Smooth muscle cell (in vitro differentiated cells): ENCODE results near the gene DENND1A. TPM values are rescaled to one million over a fixed set of nuclear protein-coding genes. Genes with fewer than 3 reads are reported as not detected.

Source experiments
- DNase-seq: peaks from one replicate; lab custom pipeline; 2025; ENCODE audit not compliant: unreplicated experiment; lab: John Stamatoyannopoulos, UW
- H2AFZ ChIP-seq: fragments of 200-600 bp; sonication (generic); 2 replicates; pipeline ENCODE4 v1.6.0; 2016; ENCODE audit warnings: antibody characterized with exemption, low read depth, mild to moderate bottlenecking
- H3F3A ChIP-seq: fragments of 200-600 bp; sonication (generic); 2 replicates; pipeline ENCODE4 v1.6.0; 2017; ENCODE audit warnings: antibody characterized with exemption, low read depth
- H3K27ac ChIP-seq: fragments of 200-600 bp; sonication (generic); 2 replicates; pipeline ENCODE4 v1.5.1; 2016; ENCODE audit warnings: low read depth, mild to moderate bottlenecking
- H3K27me3 ChIP-seq: fragments of 200-600 bp; sonication (generic); 2 replicates; pipeline ENCODE4 v1.6.1; 2016; ENCODE audit warnings: low read depth, mild to moderate bottlenecking
- H3K36me3 ChIP-seq: fragments of 200-600 bp; sonication (generic); 2 replicates; pipeline ENCODE4 v1.5.1; 2016; ENCODE audit warnings: low read depth
- H3K4me1 ChIP-seq: fragments of 200-600 bp; sonication (generic); 2 replicates; pipeline ENCODE4 v1.5.1; 2016; ENCODE audit warnings: low read depth
- H3K4me2 ChIP-seq: fragments of 200-600 bp; sonication (generic); 2 replicates; pipeline ENCODE4 v1.6.0; 2016; ENCODE audit warnings: mild to moderate bottlenecking
- H3K4me3 ChIP-seq: fragments of 200-600 bp; sonication (generic); 2 replicates; pipeline ENCODE4 v1.5.1; 2016; ENCODE audit warnings: mild to moderate bottlenecking
- H3K79me2 ChIP-seq: fragments of 200-600 bp; sonication (generic); 2 replicates; pipeline ENCODE4 v1.6.0; 2016; ENCODE audit warnings: low read depth, mild to moderate bottlenecking
- H3K9ac ChIP-seq: fragments of 200-600 bp; sonication (generic); 2 replicates; pipeline ENCODE4 v1.6.0; 2016; ENCODE audit warnings: low read depth
- H3K9me3 ChIP-seq: fragments of 200-600 bp; sonication (generic); replicated peaks from 2 replicates; pipeline ENCODE4 v1.5.1; 2016; ENCODE audit warnings: low read depth
- H4K20me1 ChIP-seq: fragments of 200-600 bp; sonication (generic); 2 replicates; pipeline ENCODE4 v1.6.0; 2016; ENCODE audit warnings: low read depth
- WGBS: methylation state at CpG from one replicate; pipeline ENCODE4 v1.1.7; 2016; ENCODE audit warnings: low lambda C conversion rate; 5-methylcytosine and 5-hydroxymethylcytosine counted together
- polyA plus RNA-seq: library from polyadenylated mRNA; unstranded; fragments of >200 nt; fragmentation: Nextera tagmentation; extraction: Ambion mirVana; gene quantifications from 2 replicates; pipeline ENCODE4 v1.2.1, GENCODE V29; 2016
- total RNA-seq: library from RNA; depleted of rRNA; stranded (reverse); fragments of >200 nt; gene quantifications from 2 replicates; pipeline ENCODE4 v1.2.3, GENCODE V29; 2014
- TF ChIP-seq, protein P1 (sequence below): fragments of 200-600 bp; sonication (generic); IDR thresholded peaks from 2 replicates; pipeline ENCODE4 v1.5.1; 2017; ENCODE audit warnings: borderline replicate concordance, mild to moderate bottlenecking, antibody characterized with exemption; ENCODE audit not compliant: insufficient read depth, poor library complexity, severe bottlenecking

The DENND1A gene
- total and polyA plus RNA-seq, 2 experiments from 2014 or later: 8.1 to 20.2 TPM

DNA sequence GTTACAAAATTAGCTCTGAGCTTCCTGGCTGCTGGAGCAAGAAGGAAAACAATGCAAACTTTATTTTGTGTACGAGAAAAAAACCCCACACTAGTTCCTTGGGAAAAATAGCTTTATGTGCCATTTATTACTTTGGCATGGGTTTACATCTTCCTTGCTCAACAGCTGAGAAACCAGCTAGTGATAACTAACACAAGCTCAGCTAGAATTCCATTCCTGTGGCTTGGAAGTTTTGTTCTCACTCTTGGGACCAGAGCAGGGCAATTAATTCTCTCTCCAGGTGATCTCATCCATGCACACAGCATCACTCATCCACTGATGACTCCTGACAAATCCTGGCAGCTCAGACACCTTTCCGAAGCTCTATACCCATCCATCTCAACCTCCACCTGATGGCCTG is 469.8 kb downstream of the DENND1A start:
- no peak overlapping the region for H3K9ac ChIP-seq
- TF ChIP-seq, protein P1, sequence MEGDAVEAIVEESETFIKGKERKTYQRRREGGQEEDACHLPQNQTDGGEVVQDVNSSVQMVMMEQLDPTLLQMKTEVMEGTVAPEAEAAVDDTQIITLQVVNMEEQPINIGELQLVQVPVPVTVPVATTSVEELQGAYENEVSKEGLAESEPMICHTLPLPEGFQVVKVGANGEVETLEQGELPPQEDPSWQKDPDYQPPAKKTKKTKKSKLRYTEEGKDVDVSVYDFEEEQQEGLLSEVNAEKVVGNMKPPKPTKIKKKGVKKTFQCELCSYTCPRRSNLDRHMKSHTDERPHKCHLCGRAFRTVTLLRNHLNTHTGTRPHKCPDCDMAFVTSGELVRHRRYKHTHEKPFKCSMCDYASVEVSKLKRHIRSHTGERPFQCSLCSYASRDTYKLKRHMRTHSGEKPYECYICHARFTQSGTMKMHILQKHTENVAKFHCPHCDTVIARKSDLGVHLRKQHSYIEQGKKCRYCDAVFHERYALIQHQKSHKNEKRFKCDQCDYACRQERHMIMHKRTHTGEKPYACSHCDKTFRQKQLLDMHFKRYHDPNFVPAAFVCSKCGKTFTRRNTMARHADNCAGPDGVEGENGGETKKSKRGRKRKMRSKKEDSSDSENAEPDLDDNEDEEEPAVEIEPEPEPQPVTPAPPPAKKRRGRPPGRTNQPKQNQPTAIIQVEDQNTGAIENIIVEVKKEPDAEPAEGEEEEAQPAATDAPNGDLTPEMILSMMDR: no peak
- H3K27ac ChIP-seq: no peak overlapping the region
- H3K27me3 ChIP-seq: no peaks in the 10 kb centered on the region
- no peak overlapping the region for H3K4me2 ChIP-seq
- no peaks in the 10 kb centered on the region for H3F3A ChIP-seq
- no peak overlapping the region for H2AFZ ChIP-seq
- no peaks in the 10 kb centered on the region for H3K4me1 ChIP-seq
- no peaks in the 10 kb centered on the region for H4K20me1 ChIP-seq
- H3K9me3 ChIP-seq: no peaks in the 10 kb centered on the region
- 92% methylated on average over 2 of the region's 2 CpGs for WGBS
- H3K4me3 ChIP-seq: no peak overlapping the region
- H3K36me3 ChIP-seq: no peaks in the 10 kb centered on the region
- DNase-seq: no peak
- H3K79me2 ChIP-seq: no peaks in the 10 kb centered on the region

DNA sequence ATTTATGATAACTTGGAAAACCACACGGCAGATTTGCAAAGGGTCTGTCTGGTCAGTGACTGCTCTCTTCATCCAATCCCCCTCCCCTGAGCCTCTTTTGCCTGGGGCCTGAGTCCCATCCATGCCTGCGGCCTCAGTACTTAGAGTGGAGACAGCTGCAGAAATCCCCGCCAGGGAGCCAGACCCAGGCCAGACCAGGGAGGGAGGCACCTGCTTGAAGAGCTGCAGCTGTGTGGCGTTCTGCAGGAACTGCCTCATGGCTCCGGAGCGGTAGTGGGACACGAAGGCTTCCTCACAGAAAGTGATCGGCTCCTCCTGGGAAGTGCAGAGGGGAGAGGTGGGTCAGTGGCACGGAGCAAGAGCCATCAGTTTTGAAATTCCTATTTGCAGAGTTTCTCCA is 472.3 kb downstream of the DENND1A start:
- H3K9ac ChIP-seq: no peak overlapping the region
- no peaks in the 10 kb centered on the region for H3F3A ChIP-seq
- H3K9me3 ChIP-seq: no peaks in the 10 kb centered on the region
- no peak overlapping the region for H3K4me3 ChIP-seq
- H3K4me1 ChIP-seq: no peaks in the 10 kb centered on the region
- H3K4me2 ChIP-seq: no peak overlapping the region
- no peaks in the 10 kb centered on the region for H3K79me2 ChIP-seq
- H4K20me1 ChIP-seq: no peaks in the 10 kb centered on the region
- TF ChIP-seq, protein P1: no peak
- DNase-seq: no peak
- no peaks in the 10 kb centered on the region for H3K36me3 ChIP-seq
- no peak overlapping the region for H2AFZ ChIP-seq
- no peak overlapping the region for H3K27ac ChIP-seq
- H3K27me3 ChIP-seq: no peaks in the 10 kb centered on the region
- 95% methylated on average over 9 of the region's 9 CpGs for WGBS

DNA sequence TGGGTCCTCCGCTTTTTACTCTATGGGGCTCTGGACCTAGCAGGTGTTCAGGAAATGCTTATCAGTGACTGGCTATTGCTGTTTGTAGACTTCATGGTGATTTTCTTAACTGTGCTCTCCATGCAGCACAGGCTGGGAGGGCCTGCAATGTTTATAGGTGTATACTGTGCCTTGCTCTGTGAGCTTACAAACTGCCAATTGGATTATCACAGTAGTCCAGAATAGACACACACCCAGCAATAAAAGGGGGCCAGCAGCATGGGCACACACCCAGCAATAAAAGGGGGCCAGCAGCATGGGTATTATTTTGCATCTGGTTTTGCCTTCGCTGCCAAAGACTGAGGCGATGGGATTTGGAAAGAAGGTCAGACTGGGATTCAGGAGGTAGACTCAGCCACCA is 473.9 kb downstream of the DENND1A start:
- H3K4me1 ChIP-seq: no peaks in the 10 kb centered on the region

DNA sequence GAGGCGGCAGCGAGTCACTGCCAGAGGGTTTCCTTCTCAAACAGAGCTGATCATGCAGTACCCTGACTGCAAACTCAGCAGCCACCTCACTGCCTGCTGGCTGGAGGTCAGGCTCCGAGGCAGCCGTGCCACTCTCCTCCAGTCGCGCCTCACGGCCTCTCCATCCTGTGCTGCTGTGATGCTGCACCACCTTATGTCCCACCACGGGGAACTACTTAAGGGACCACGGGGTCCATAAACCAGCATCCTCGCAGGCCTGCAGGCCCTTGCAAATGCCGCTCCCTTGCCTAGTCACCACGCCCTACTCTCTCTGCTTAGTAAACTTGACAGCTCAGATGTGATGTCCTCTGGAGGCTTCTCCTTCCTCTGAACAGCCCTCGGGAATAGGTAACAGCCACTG is 474.7 kb downstream of the DENND1A start:
- H3K9me3 ChIP-seq: no peaks in the 10 kb centered on the region
- H3K27me3 ChIP-seq: no peaks in the 10 kb centered on the region
- no peak overlapping the region for H3K9ac ChIP-seq
- no peak for DNase-seq
- no peak overlapping the region for H2AFZ ChIP-seq
- H3K27ac ChIP-seq: no peak overlapping the region
- H3K4me1 ChIP-seq: no peaks in the 10 kb centered on the region
- no peaks in the 10 kb centered on the region for H4K20me1 ChIP-seq
- H3K79me2 ChIP-seq: no peaks in the 10 kb centered on the region
- H3F3A ChIP-seq: no peaks in the 10 kb centered on the region
- no peaks in the 10 kb centered on the region for H3K36me3 ChIP-seq
- no peak overlapping the region for H3K4me2 ChIP-seq
- H3K4me3 ChIP-seq: no peak overlapping the region
- 90% methylated on average over 13 of the region's 13 CpGs for WGBS
- TF ChIP-seq, protein P1: no peak

More for the DNA sequence above, 473.9 kb downstream of the DENND1A start:
- 95% methylated on average over 3 of the region's 3 CpGs for WGBS
- no peak overlapping the region for H3K4me2 ChIP-seq
- no peak overlapping the region for H3K9ac ChIP-seq
- no peaks in the 10 kb centered on the region for H3K9me3 ChIP-seq
- no peak overlapping the region for H3K27ac ChIP-seq
- no peaks in the 10 kb centered on the region for H3K79me2 ChIP-seq
- H4K20me1 ChIP-seq: no peaks in the 10 kb centered on the region
- H3K27me3 ChIP-seq: no peaks in the 10 kb centered on the region
- TF ChIP-seq, protein P1: no peak
- H3K36me3 ChIP-seq: no peaks in the 10 kb centered on the region
- no peak overlapping the region for H2AFZ ChIP-seq
- no peaks in the 10 kb centered on the region for H3F3A ChIP-seq
- no peak overlapping the region for H3K4me3 ChIP-seq
- no peak for DNase-seq
